ENCODE measurements around the gene CASK.

CASK gene

DNA sequence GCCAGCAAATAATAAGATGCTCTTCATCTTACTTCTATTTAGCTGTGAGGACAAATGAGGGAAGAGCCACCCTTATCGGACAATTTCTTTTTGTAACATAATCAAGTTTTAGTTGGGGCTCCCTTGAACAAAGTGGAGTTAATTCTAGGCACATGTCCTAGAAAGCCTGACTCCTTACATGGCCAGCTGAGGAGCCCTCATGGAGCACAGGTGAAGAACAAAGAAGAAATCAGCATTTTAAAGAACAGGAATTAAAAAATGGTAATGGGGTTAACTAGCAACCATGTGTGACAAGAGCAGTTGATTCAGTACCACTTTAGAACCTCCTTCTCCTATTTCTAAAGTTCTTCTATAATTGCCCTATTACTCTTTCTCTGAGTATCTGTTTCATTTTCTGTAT is 183.5 kb downstream of the CASK start:
- ChIA-PET POLR2A (no interaction called here), CTCF (no interaction called here)
- DNase-seq (ENCODE audit: extremely low spot score), result no peak
- TF ChIP-seq FOXA1 (IDR thresholded peaks at IDR 0.05) (no peak), L3MBTL2 (conservative IDR thresholded peaks at IDR 0.05) (no peak), TARDBP (IDR thresholded peaks at IDR 0.05) (no peak), ELF4 (IDR thresholded peaks at IDR 0.05) (no peak), LEF1 (IDR thresholded peaks at IDR 0.05; ENCODE audit: borderline replicate concordance) (no peak), ZNF384 (IDR thresholded peaks at IDR 0.05) (no peak), FOXM1 (IDR thresholded peaks at IDR 0.05; ENCODE audit: borderline replicate concordance) (no peak), NFRKB (IDR thresholded peaks at IDR 0.05) (no peak), FOXK2 (IDR thresholded peaks at IDR 0.05) (no peak), ARNT (IDR thresholded peaks at IDR 0.05) (no peak)

DNA sequence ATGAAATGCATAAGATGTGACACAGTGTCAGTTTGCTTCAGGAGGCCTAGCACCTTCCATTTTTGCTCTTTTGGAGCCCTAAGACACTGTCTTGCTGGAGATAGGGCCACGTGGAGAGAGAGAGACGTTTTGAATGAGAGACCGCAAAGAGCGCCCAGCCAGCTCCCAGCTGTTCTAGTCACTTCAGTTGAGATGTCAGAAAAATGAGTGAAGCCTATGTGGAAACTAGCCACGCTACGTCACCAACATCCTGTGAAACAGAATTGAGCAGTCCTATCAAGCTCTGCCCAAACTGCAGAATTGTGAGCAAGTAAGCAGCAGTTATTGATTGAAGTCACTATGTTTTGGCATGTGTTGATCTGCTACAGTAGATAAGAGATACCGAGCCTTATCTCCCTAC is 186.3 kb downstream of the CASK start:
- ChIA-PET CTCF (no interaction called here), POLR2A (no interaction called here)
- TF ChIP-seq BHLHE40 (IDR thresholded peaks at IDR 0.05; ENCODE audit: borderline replicate concordance) (no peak), ARNT (IDR thresholded peaks at IDR 0.05) (no peak), TARDBP (IDR thresholded peaks at IDR 0.05) (no peak), CTBP1 (IDR thresholded peaks at IDR 0.05; ENCODE audit: borderline replicate concordance) (no peak)
- no peak for DNase-seq (ENCODE audit: extremely low spot score)

GRCh38 chrX:41734530-41734929 is 188.8 kb downstream of the CASK start:
- CTCF ChIA-PET, result no interaction called here
- DNase-seq (ENCODE audit: extremely low spot score), result peak; percentile 25
- no peak for TF ChIP-seq ARNT (IDR thresholded peaks at IDR 0.05)
- TF ChIP-seq HDGF (IDR thresholded peaks at IDR 0.05; ENCODE audit: borderline replicate concordance), result no peak
- no peak for TF ChIP-seq CTBP1 (IDR thresholded peaks at IDR 0.05; ENCODE audit: borderline replicate concordance)
- TF ChIP-seq BHLHE40 (IDR thresholded peaks at IDR 0.05; ENCODE audit: borderline replicate concordance), result no peak
- TF ChIP-seq SP1 (IDR thresholded peaks at IDR 0.05), result no peak
- no peak for TF ChIP-seq TARDBP (IDR thresholded peaks at IDR 0.05)
- TF ChIP-seq, protein P1, sequence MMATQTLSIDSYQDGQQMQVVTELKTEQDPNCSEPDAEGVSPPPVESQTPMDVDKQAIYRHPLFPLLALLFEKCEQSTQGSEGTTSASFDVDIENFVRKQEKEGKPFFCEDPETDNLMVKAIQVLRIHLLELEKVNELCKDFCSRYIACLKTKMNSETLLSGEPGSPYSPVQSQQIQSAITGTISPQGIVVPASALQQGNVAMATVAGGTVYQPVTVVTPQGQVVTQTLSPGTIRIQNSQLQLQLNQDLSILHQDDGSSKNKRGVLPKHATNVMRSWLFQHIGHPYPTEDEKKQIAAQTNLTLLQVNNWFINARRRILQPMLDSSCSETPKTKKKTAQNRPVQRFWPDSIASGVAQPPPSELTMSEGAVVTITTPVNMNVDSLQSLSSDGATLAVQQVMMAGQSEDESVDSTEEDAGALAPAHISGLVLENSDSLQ (IDR thresholded peaks at IDR 0.05), result no peak
- TF ChIP-seq FOXA1 (IDR thresholded peaks at IDR 0.05), result no peak
- TF ChIP-seq NFRKB (IDR thresholded peaks at IDR 0.05), result no peak
- no peak for TF ChIP-seq FOXK2 (IDR thresholded peaks at IDR 0.05)
- no peak for TF ChIP-seq ZNF384 (IDR thresholded peaks at IDR 0.05)
- no peak for TF ChIP-seq ELF4 (IDR thresholded peaks at IDR 0.05)
- no peak for TF ChIP-seq LEF1 (IDR thresholded peaks at IDR 0.05; ENCODE audit: borderline replicate concordance)
- TF ChIP-seq FOXM1 (IDR thresholded peaks at IDR 0.05; ENCODE audit: borderline replicate concordance), result no peak
- TF ChIP-seq SUZ12 (IDR thresholded peaks at IDR 0.05), result no peak
- TF ChIP-seq L3MBTL2 (conservative IDR thresholded peaks at IDR 0.05), result no peak
- POLR2A ChIA-PET, result no interaction called here

- DNase-seq (ENCODE audit: extremely low spot score), result no peak
- TF ChIP-seq SP1 (IDR thresholded peaks at IDR 0.05) (no peak), LEF1 (IDR thresholded peaks at IDR 0.05; ENCODE audit: borderline replicate concordance) (no peak), L3MBTL2 (conservative IDR thresholded peaks at IDR 0.05) (no peak), TARDBP (IDR thresholded peaks at IDR 0.05) (no peak), CTBP1 (IDR thresholded peaks at IDR 0.05; ENCODE audit: borderline replicate concordance) (no peak), HDGF (IDR thresholded peaks at IDR 0.05; ENCODE audit: borderline replicate concordance) (no peak), FOXA1 (IDR thresholded peaks at IDR 0.05) (no peak), NFRKB (IDR thresholded peaks at IDR 0.05) (no peak), BHLHE40 (IDR thresholded peaks at IDR 0.05; ENCODE audit: borderline replicate concordance) (no peak)
- TF ChIP-seq, protein P1 (IDR thresholded peaks at IDR 0.05), result no peak
- POLR2A ChIA-PET, result no interaction called here
- CTCF ChIA-PET, result no interaction called here
These were observed 189.4 kb downstream of the CASK start for GRCh38 chrX:41733939-41734338.

DNA sequence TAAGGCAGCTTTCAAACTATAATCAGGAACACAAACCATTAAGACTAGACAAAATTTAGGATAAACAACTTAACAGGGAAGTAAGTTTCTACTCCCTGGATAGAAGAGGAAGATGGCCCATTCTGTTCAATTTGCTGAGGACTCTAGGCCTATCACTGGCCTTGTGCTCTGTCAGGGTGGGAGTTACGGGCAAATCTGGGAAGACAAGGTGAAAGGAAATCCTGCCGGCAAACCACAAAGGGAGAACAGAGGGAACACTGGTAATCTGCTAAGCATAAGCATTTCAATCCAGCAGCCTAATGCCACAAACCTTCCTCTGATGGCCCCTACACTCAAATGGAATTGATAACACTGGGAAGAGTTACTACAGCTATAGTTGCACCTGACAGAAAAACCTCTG is 191.1 kb downstream of the CASK start:
- ChIA-PET CTCF (interaction anchor here (0.8 kb wide), 1 partner anchor 28 kb away, joined by 3 read pairs; no protein-coding TSS in a partner anchor), POLR2A (no interaction called here)
- no peak for DNase-seq (ENCODE audit: extremely low spot score)
- TF ChIP-seq ELF4 (IDR thresholded peaks at IDR 0.05), result no peak
- TF ChIP-seq SP1 (IDR thresholded peaks at IDR 0.05), result no peak
- TF ChIP-seq NFRKB (IDR thresholded peaks at IDR 0.05), result no peak
- no peak for TF ChIP-seq FOXM1 (IDR thresholded peaks at IDR 0.05; ENCODE audit: borderline replicate concordance)
- TF ChIP-seq, protein P1 (IDR thresholded peaks at IDR 0.05), result no peak
- TF ChIP-seq BHLHE40 (IDR thresholded peaks at IDR 0.05; ENCODE audit: borderline replicate concordance), result no peak
- no peak for TF ChIP-seq CTBP1 (IDR thresholded peaks at IDR 0.05; ENCODE audit: borderline replicate concordance)
- no peak for TF ChIP-seq SUZ12 (IDR thresholded peaks at IDR 0.05)
- TF ChIP-seq FOXA1 (IDR thresholded peaks at IDR 0.05), result no peak
- no peak for TF ChIP-seq LEF1 (IDR thresholded peaks at IDR 0.05; ENCODE audit: borderline replicate concordance)
- no peak for TF ChIP-seq FOXK2 (IDR thresholded peaks at IDR 0.05)
- no peak for TF ChIP-seq ZNF384 (IDR thresholded peaks at IDR 0.05)
- TF ChIP-seq ARNT (IDR thresholded peaks at IDR 0.05), result no peak
- no peak for TF ChIP-seq TARDBP (IDR thresholded peaks at IDR 0.05)
- TF ChIP-seq HDGF (IDR thresholded peaks at IDR 0.05; ENCODE audit: borderline replicate concordance), result no peak

DNA sequence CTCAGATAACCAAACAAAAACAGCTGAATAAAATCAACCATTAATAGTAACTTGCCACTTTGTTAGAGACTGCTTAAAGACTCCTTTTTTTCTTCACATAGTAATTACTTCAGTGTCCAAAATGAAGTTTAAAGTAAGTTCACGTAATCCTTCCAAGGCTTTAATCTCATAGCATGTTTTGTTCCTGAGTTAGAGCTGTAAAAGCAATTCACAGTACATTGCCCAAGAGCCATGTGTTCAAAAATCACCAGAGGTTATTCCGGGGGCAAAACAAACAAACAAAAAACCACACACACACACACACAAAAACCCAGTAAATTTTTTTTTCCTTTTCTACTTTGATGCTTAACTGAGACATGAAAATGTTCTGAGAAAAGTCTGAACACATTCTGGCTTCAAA is 193.3 kb downstream of the CASK start:
- ChIA-PET CTCF (interaction anchor here (0.6 kb wide), 1 partner anchor 53 kb away, joined by 6 read pairs; no protein-coding TSS in a partner anchor), POLR2A (no interaction called here)
- DNase-seq (ENCODE audit: extremely low spot score), result no peak
- TF ChIP-seq HDGF (IDR thresholded peaks at IDR 0.05; ENCODE audit: borderline replicate concordance) (no peak), TARDBP (IDR thresholded peaks at IDR 0.05) (no peak), L3MBTL2 (conservative IDR thresholded peaks at IDR 0.05) (no peak), SUZ12 (IDR thresholded peaks at IDR 0.05) (no peak), NFRKB (IDR thresholded peaks at IDR 0.05) (no peak)
